Esophagus muscularis mucosa (tissue), 4 donors: ENCODE results near the gene PEX14. TPM values are rescaled to one million over a fixed set of nuclear protein-coding genes. Genes with fewer than 3 reads are reported as not detected.

Experiments used
- DNase-seq: peaks from one replicate; pipeline ENCODE4 v3.0.0-alpha.2; 2017; ENCODE audit errors: extremely low spot score
- H3K27ac ChIP-seq, 4 donors: fragments of 200-600 bp; sonication (generic); replicated peaks in 1 of 4; 1 replicate in 3 of 4; 2 replicates in 1 of 4; pipeline ENCODE4 v1.5.1; 2016 to 2019; ENCODE audit warnings: mild to moderate bottlenecking in 1 of 4
- H3K27me3 ChIP-seq, 4 donors: fragments of 200-600 bp; sonication (generic); one replicate each; pipeline versions ENCODE4 v1.5.1 to v1.6.0; 2016 to 2019
- H3K36me3 ChIP-seq, 4 donors: fragments of 200-600 bp; sonication (generic); one replicate each; pipeline ENCODE4 v1.5.1; 2016 to 2019
- H3K4me1 ChIP-seq, 4 donors: fragments of 200-600 bp; sonication (generic); one replicate each; pipeline ENCODE4 v1.5.1; 2016 to 2019
- H3K4me3 ChIP-seq, 4 donors: fragments of 200-600 bp; sonication (generic); 1 replicate in 2 of 4; 2 replicates in 2 of 4; pipeline ENCODE4 v1.5.1; 2016 to 2019; ENCODE audit warnings: mild to moderate bottlenecking in 4 of 4, moderate library complexity in 1 of 4
- H3K9me3 ChIP-seq, 4 donors: fragments of 200-600 bp; sonication (generic); 1 replicate in 3 of 4; 2 replicates in 1 of 4; pipeline ENCODE4 v1.5.1; 2016 to 2019
- EP300 ChIP-seq: sonication (generic); formaldehyde crosslinking; IDR thresholded peaks from one replicate; pipeline ENCODE4 v1.6.1; 2017; ENCODE audit warnings: antibody characterized with exemption
- POLR2A ChIP-seq: fragments of 450-650 bp; IDR thresholded peaks from one replicate; pipeline ENCODE4 v1.6.1; 2017; ENCODE audit warnings: antibody characterized with exemption, moderate library complexity, mild to moderate bottlenecking, low read depth
- POLR2AphosphoS5 ChIP-seq, 2 donors: sonication (generic); formaldehyde crosslinking; IDR thresholded peaks; one replicate each; pipeline ENCODE4 v1.6.1; 2017; ENCODE audit warnings: antibody characterized with exemption in 2 of 2
- WGBS: methylation state at CpG from one replicate; pipeline ENCODE4 v1.1.5; 2018; 5-methylcytosine and 5-hydroxymethylcytosine counted together
- intact Hi-C: fragments of 100-400 bp; cut with DNase I; formaldehyde crosslinking; loops from one replicate; pipeline ENCODE4 v1.15.1; 2023
- total RNA-seq, 4 donors: library from RNA; depleted of rRNA; stranded (reverse); fragments of >200 nt; gene quantifications; one replicate each; pipeline versions ENCODE4 v1.1.0 to v1.2.1, GENCODE V29; 2016
- TF ChIP-seq, protein P1 (sequence below), 3 experiments: fragments of 200-600 bp in 2 of 3; fragments of 450-650 bp in 1 of 3; sonication (generic) in 2 of 3; IDR thresholded peaks; one replicate each; pipeline ENCODE4 v1.5.1; 2017 to 2019; ENCODE audit warnings: antibody characterized with exemption in 3 of 3, mild to moderate bottlenecking in 2 of 3, moderate library complexity in 1 of 3

The PEX14 gene
- total RNA-seq, 4 donors from 2014 or later, result 16.2 to 24.2 (median 20.1) TPM

DNA sequence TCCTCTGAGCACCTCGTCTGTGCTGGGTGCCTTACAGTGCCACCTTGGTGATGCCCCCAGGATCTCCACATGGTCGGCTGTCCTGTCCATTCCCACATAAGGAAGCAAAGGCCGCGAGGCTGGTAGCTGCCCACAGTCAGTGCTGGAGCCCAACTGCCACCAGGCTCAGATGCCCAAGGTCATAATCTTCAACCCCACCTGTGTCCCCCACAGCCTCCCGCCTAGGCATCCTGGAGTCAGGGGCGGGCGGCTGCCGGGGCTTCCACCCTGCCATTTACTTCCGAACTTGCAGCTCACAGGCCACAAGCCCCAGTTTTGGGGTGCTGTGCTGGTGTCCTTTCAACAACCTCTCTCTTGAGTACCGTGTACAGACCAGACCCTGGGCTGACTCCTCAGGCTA lies 195.4 kb downstream of the PEX14 start:
- no peak for DNase-seq
- peaks cover 0 to 3% (median 1%) of the 10 kb centered on the region in 4 donors for H3K36me3 ChIP-seq
- intact Hi-C loops, result no loop called here
- peak overlapping the region; percentile 86 to 96 (median 91) for H3K27ac ChIP-seq
- no peaks in the 10 kb centered on the region for H3K9me3 ChIP-seq
- peaks cover 76 to 100% (median 100%) of the 10 kb centered on the region in 4 donors for H3K4me1 ChIP-seq
- TF ChIP-seq POLR2A, result no peak
- TF ChIP-seq, protein P1, sequence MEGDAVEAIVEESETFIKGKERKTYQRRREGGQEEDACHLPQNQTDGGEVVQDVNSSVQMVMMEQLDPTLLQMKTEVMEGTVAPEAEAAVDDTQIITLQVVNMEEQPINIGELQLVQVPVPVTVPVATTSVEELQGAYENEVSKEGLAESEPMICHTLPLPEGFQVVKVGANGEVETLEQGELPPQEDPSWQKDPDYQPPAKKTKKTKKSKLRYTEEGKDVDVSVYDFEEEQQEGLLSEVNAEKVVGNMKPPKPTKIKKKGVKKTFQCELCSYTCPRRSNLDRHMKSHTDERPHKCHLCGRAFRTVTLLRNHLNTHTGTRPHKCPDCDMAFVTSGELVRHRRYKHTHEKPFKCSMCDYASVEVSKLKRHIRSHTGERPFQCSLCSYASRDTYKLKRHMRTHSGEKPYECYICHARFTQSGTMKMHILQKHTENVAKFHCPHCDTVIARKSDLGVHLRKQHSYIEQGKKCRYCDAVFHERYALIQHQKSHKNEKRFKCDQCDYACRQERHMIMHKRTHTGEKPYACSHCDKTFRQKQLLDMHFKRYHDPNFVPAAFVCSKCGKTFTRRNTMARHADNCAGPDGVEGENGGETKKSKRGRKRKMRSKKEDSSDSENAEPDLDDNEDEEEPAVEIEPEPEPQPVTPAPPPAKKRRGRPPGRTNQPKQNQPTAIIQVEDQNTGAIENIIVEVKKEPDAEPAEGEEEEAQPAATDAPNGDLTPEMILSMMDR (IDR thresholded peaks at IDR 0.05), result no peak
- TF ChIP-seq POLR2AphosphoS5 (IDR thresholded peaks at IDR 0.05), result no peak
- no peak for TF ChIP-seq EP300
- WGBS, result no CpG with 5 or more reads among the region's 10 CpGs
- H3K27me3 ChIP-seq, result no peaks in the 10 kb centered on the region
- H3K4me3 ChIP-seq, result no peak overlapping the region

DNA sequence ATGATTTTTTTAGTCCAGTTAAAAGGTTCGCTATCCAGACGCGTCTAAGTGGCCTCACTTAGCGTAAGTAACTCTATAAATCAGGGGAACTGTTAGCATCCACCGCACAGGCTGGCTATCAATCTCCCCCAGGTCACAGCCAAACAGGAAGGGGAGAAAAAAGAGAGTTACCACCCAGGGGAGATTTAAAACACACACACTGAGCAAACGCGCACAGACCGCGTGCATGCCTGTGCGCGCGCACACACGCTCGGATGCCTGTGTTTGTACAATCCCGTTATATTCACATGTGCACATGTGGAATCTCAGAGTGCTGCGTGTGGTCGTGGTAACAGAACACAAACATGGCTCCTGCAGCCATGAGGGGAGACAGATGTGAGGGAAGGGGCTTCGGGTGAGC lies 196.3 kb downstream of the PEX14 start:
- no peak for TF ChIP-seq POLR2A
- TF ChIP-seq EP300, result no peak
- TF ChIP-seq, protein P1 (IDR thresholded peaks at IDR 0.05), result no peak
- TF ChIP-seq POLR2AphosphoS5 (IDR thresholded peaks at IDR 0.05), result no peak
- Histone ChIP-seq H3K4me3 (no peak overlapping the region), H3K4me1 (peaks cover 79 to 100% (median 100%) of the 10 kb centered on the region in 4 donors), H3K27me3 (no peaks in the 10 kb centered on the region), H3K9me3 (no peaks in the 10 kb centered on the region), H3K36me3 (no peaks in the 10 kb centered on the region), H3K27ac (peak overlapping the region; percentile 86 to 96 (median 91))
- 54% methylated on average over 18 of the region's 18 CpGs for WGBS
- DNase-seq, result no peak
- intact Hi-C loops, result no loop called here

DNA sequence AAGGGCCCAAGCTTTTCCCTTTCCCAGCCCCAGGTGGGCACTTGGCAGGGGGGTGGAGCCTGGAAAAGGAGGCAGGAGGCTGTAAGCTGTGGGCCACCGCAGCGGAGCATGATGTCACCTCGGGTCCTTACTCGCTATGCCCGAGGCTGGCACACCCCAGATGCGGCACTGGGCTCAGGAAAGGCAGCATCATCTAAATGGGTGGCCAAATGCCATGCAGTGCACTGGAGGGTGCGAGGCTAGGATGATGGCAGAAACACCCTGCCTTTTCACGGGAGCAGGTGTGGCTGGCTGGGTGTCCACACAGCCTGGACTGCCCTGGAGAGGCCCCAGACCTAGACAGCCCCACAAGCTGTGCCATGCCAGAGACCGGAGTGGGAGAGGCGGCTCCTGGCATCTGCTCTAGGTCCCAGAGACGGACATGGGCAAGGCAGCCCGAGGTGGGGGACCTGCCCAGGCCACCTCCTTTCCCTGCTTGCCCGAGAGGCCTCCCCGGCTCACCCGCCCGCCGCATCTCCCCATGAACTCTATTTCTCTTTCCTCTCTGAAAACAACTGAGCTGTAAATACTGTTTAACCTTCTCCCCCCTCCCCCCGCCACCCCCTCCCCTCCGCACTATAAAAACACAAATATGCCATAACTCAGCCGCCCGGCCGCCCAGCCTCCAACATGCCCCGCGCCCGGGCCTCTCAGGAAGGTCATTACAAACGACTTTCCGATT lies 197.0 kb downstream of the PEX14 start:
- intact Hi-C loops, result no loop called here
- no peaks in the 10 kb centered on the region for H3K9me3 ChIP-seq
- no peaks in the 10 kb centered on the region for H3K36me3 ChIP-seq
- H3K27me3 ChIP-seq, result no peaks in the 10 kb centered on the region
- no peak for DNase-seq
- peak overlapping the region in 1 of 4 donors; percentile 7 for H3K4me3 ChIP-seq
- whole genome bisulfite sequencing, result 63% methylated on average over 26 of the region's 27 CpGs
- H3K27ac ChIP-seq, result peak overlapping the region; percentile 86 to 96 (median 91)
- H3K4me1 ChIP-seq, result peaks cover 79 to 100% (median 100%) of the 10 kb centered on the region in 4 donors
- no peak for TF ChIP-seq POLR2AphosphoS5 (IDR thresholded peaks at IDR 0.05)
- no peak for TF ChIP-seq POLR2A
- TF ChIP-seq EP300, result no peak
- TF ChIP-seq, protein P1 (IDR thresholded peaks at IDR 0.05), result no peak

DNA sequence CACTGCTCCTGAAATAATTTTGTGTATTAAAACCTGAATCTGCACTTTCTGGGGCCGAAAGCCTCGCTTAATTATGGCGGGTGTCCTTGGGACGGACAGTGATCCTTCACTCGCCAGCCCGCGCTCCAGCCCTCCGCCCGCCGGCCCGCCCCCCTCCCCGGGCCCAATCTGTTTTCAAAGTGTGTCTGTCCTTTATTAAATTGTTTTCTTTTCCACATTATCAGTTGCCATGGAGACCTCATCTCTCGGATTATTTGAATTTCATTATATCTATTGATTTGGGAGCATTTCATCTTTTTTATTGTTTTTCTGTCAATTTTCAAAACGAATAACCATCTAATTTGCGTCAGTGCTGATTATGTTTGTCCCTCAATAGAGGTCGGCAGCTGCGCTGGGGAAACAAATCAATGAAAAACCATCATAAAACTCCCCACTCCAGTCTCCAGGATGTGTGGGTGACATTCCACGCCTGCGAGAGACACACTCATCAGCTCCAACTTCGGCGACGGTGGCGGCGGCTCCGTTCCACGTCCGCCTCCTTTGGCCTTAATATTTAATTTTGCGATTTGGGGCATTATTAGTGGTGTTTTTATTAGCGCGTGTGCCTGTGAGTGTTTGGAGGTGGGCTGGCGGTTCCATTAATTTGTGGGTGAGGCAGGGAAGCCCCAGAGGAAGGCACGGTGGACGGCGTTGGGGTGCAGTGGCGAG lies 197.7 kb downstream of the PEX14 start:
- DNase-seq, result no peak
- 83% methylated on average over 35 of the region's 35 CpGs for WGBS
- no peaks in the 10 kb centered on the region for H3K9me3 ChIP-seq
- H3K27ac ChIP-seq, result peak overlapping the region; percentile 86 to 96 (median 91)
- H3K27me3 ChIP-seq, result no peaks in the 10 kb centered on the region
- peak overlapping the region in 1 of 4 donors; percentile 7 for H3K4me3 ChIP-seq
- no peaks in the 10 kb centered on the region for H3K36me3 ChIP-seq
- peaks cover 79 to 100% (median 100%) of the 10 kb centered on the region in 4 donors for H3K4me1 ChIP-seq
- TF ChIP-seq POLR2AphosphoS5 (IDR thresholded peaks at IDR 0.05) (no peak), POLR2A (no peak), EP300 (no peak)
- TF ChIP-seq, protein P1 (IDR thresholded peaks at IDR 0.05), result no peak
- intact Hi-C loops, result no loop called here
